NT2/D1 (cell line): Measurements from ENCODE around the gene NCS1.

ENCODE experiments used
- SUZ12 ChIP-seq: IDR thresholded peaks from 2 replicates; pipeline ENCODE4 v1.6.1; 2011; ENCODE audit not compliant: insufficient read length, insufficient read depth; ENCODE audit errors: extremely low read depth
- YY1 ChIP-seq: IDR thresholded peaks from 2 replicates; pipeline ENCODE4 v1.6.1; 2011; ENCODE audit not compliant: insufficient read length, insufficient read depth
- ZNF274 ChIP-seq: IDR thresholded peaks from 2 replicates; pipeline ENCODE4 v1.6.1; 2011; ENCODE audit warnings: mild to moderate bottlenecking, low read depth, low read length

DNA sequence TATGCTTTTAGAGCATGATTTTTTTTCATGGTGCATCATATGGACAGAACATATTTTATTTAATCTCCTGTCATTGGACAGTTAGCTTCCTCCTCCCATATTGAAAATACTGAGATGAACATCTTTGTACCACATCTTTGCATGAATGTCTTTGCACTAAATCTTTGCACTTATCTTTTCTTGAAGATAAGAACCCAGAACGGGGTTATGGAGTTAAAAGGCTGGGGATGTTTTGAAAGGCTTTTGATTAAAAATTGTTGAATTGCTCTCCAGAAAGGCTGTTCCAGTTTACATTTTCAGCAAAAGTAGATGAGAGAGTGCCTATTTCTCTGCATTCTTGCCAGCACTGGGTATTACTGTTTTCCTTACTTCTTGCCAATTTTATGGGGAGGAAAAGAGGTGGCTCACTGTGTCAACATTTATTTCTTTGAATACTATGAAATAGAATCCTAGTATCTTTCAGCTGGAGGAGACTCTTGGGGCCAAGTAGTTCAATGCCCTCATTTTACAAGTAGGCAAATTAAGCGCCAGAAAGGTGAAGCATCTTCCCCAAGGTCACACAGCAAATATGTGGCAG lies 7.2 kb downstream of the NCS1 start:
- no peak for TF ChIP-seq YY1
- TF ChIP-seq ZNF274 = no peak
- no peak for TF ChIP-seq SUZ12
